ENCODE results near the gene RAP1GAP.
"Not testable (repeated sequence)": the region's sequence is repeated elsewhere in the genome, so short reads cannot be mapped to it uniquely, and the experiment has no call there.

The RAP1GAP gene

DNA sequence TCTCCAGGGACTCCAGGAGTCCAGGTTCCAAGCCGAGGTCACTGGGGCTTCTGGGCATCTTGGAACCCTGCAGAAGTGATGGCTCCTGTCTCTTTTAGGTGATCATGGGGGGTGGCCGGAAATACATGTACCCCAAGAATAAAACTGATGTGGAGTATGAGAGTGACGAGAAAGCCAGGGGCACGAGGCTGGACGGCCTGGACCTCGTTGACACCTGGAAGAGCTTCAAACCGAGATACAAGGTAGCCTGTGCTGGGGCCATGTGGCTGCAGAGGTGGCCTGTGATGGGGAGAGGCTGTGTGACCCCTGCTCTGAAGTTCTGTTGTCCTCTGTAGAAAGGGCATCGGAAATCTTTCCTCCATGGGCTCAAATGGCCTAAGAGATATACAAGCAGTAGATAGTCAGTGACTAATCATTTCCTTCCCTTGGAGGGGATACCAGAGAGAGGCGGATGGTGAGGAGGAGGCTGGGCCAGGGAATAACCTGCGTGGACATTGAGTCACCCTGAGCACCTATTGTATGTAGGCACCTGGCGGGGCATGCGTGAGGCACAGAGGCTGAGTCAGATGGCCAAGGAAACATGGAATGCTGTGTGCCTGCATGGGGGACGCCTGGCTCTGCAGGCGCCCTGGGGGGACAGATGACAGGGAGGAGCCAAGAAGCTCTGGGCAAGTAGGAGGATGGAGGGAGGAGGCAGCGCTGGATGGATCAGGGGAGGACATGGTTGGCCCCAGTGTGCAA lies 101.0 kb downstream of the RAP1GAP start:
- DNase-seq, result no peak

DNA sequence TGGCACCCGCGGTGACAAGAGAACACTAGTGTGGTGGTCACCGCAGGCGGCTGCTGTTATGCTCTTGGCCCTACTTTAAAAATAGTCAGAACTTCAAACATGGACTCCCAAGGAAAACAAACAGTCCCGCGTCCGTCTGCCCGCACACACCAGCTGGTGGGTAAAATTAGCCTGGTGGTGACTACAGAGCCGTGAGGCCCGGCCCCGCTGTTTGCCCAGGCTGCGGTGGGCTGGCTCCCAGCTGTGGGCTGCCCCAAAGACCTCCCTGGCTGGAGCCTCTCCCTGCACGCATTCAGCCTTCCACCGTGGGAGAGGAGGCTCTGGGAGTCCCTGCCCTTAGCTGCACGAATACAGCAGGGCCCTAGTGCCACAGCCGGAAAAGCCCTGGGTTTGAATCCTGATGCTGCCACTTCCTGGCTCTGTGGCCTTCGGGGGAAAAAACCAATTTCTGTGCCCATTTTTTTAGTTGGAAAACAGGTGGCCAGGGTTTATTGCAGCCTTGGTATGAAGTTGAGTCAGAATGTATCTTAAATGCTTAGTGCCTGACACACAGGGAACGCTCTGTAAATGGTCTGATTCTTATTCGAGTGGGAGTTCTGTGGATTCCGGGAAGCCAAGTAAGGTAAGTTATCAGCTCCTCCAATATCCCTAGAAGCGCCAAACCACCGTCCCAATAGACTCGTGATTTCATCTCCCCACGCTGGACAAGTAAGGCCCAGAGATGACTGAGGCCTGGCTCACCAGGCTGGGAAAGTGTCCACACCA lies 101.7 kb downstream of the RAP1GAP start:
- no peak for DNase-seq

DNA sequence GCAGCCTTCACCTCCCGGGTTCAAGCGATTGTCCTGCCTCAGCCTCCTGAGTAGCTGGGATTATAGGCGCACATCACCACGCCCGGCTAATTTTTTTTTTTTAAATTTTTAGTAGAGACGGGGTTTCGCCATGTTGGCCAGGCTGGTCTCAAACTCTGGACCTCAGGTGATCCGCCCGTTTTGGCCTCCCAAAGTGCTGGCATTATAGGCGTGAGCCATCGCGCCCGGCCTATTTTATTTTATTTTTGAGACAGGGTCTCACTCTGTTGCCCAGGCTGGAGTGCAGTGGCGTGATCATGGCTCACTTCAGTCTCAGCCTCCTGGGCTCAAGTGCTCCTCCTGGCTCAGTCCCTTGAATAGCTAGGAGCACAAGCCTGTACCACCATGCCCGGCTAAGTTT lies 102.8 kb downstream of the RAP1GAP start:
- DNase-seq, result not testable (repeated sequence)

DNA sequence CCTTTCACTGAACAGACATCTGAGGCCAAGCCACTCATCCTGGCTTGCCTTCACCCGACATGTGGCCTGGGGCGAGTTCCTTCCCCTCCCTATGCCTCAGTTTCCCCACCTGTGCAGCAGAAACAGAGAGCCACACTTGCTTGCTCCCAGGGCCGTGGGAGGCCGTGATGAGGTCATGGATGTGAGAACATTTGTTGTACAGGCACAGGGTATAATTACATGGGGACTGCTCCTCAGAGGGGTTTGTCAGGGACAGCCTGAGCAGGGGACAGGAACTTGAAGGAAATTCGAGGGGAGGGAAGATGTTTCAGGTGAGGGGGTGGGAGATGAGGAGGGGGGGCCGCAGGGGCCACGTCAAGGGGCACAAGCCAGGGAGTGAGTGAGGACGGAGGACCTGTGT lies 103.9 kb downstream of the RAP1GAP start:
- DNase-seq, result no peak

DNA sequence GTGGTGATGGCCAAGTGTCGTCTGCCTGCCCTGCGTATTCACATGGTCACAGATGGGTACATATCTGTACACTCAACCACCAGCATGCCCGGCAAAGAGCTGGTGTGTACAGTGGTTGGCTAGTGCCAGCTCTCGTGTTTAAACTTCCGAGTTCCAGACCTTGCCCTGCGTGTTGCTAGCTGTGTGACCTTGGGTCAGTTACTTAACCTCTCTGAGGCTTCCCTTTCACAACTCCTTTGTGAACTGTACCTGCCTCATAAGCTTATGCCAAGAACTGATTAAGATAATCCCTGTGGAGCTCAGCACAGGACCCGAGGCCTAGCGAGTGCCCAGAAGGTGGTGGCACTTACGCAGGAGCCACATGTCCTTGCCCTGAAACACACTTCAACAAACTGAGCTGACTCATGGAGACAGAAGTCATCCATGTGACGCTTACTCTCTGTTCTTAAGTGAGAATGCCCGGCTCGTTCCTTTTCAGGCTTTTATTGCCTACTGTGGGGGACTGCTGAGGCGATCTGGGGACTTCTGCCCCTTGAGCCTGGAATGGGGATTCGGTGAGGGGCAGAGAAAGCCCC lies 104.5 kb downstream of the RAP1GAP start:
- DNase-seq, result no peak

DNA sequence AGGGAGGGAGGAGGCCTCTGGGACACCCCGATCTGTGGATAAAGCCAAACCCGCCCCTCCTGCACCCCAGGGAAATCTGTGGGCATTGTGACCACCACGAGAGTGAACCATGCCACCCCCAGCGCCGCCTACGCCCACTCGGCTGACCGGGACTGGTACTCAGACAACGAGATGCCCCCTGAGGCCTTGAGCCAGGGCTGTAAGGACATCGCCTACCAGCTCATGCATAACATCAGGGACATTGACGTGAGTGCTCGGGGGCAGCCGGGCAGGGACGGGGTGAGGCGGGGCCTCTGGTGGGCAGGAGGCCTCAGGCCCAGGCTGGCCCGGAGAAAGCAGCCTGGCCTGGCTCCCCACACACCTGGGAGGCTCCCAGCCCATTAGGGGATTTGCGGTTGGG lies 105.2 kb downstream of the RAP1GAP start:
- DNase-seq, result no peak

DNA sequence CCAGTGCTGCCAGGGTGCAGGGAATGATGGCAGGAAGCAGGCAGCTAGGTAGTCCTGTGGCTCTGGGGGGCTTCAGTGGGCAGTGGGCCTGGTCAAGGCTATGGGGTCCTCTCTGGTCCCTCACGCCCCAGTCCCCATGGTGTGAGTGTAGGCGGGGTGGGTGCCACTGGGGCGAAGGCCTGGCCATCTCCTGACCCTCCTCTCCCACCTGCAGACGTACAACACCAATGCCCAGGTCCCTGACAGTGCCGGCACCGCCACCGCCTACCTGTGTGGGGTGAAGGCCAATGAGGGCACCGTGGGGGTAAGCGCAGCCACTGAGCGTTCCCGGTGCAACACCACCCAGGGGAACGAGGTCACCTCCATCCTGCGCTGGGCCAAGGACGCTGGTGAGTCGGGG lies 106.3 kb downstream of the RAP1GAP start:
- no peak for DNase-seq

DNA sequence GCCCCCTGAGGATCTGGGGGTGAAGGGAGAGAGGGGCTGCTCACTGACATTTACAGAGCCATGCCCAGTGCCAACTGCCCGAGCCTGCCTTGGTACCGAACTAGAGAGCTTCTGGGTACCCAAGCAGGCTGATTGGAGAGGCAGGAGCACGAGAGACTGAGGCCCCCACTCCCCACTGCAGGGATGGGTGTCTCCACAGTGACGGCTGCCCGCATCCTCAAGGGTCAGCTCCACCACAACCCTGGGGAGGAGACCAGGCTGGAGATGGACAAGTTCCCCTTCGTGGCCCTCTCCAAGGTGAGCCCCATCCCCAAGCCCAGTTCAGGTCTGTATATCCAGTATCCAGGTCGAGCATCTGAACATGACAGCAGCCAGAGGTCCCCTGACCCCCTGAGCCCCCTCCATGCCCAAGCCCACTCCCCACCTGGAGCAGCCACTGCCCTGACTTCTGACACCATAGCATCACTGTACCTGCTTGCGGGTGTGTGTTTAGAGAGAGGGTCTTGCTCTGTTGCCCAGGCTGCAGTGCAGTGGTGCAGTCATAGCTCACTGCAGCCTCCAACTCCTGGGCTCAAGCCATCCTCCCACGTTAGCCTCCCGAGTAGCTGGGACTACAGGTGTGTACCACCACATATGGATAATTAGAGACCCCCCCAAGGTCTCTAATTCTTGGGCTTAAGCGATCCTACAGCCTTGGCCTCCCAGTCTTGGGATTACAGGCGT lies 108.1 kb downstream of the RAP1GAP start:
- no peak for DNase-seq

DNA sequence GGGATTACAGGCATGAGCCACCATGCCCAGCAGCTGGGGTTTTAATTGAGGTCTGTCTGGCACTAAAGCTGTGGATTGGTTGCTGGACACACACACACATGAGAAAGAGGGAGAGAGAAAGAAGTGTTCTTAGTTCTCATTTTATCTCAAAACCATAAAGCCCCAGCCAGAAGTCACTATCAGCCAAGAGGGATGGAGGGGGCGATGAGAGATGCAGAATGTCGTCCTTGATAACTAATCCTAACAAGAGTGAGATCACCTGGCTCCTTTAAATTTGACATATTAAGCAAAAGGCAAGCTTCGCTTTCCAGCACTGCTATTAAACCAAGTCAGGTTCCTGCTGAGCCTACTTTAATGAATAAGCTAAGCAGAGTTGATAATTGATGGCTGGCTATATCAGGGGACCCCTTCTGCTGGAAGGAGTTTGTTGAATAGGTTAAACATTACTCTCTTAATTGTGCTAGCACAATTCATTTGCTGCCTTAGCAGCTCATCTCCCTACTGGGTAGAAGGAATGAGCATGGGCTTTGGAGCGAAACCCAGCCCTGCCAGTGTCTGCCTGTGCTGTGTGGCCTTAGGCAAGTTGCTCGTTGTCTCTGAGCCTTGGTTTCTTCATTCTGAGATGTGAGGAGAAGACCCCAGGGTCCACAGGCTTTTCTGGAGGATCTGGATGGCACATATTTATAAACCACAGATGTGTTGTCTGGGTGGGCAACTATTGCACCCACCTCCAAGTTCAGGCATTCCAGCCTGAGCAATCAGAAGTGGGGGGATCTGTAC lies 109.2 kb downstream of the RAP1GAP start:
- DNase-seq, result no peak

DNA sequence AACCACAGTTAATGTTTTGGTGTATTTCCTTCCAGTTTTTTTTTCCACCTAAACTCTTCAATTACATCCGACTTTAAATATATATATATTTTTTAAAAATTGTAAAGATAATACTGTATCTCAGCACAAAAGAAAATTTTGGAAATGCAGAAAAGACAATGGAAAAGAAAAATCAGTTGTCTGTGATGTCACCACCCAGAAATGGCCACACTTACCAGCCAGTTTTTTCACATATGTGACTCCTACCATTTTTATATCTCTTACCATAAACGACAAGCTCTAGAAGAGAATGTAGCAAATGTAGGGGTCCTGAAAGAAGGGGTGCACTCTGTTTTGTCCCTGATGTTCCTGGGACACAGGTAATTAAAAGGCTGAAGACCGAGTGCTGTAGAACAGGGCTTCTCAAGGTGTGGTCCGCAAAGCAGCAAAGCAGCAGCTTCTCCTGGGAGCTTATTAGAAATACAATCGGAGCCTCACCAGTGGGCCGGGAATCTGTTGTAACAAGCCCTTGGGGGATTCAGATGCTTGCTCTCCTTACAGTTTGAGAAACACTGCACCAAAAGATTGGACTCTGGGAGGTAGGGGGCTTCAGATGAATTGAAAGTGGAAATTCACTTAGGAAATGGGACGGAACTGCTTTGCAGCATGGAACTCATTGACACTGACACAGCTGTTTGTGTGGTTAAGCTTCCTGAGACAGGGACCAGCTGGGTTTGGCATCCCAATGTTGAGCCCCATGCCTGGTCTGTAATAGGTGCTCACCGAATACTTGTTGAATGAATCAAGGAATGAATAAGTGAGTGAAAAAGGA lies 115.8 kb downstream of the RAP1GAP start:
- no peak for DNase-seq

DNA sequence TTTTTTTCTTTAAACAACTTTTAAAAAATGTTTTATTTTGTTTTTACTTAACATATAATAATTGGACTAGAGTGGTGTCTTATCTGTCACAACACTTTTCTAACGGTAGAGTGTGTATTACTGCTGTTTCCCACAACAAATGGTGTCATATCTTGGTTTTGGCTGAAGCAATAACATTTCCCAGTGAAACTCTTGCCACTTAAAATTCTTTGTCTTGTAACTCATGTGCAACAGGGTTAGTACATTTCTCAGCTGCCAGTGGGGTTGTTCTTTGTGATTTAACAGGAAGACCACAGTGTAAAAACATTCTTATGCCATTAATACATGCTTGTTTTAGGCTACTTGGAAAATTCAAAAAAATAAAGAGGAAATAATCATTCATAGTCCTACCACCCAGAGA lies 116.4 kb downstream of the RAP1GAP start:
- no peak for DNase-seq

DNA sequence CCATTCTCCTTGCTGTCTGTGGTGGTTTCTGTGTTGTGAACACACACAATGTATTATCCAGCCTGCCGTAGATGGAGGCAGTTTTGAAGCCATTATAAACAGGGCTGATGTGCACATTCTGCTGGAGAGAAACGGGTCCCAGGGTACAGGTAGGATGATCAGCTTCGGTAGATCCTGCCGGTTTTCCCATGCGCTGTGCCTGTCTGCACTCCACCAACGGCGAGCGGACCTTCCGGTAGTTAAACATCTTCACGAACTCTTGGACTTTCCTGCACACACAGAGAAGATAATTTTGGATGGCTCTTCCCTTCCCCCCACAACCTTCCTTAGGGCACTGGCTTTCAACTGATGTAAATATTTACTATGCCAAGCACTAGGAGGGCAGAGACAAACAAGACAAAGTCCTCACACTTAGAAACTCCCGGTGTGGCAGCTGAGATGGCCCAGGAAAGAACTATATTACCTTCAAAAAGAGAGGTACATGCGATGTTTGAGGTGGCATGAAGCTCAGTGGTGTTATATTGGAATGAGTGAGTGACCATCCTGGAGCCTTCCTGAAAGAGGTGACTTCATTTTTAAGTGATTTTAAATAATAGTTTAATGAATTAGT lies 118.2 kb downstream of the RAP1GAP start:
- DNase-seq, result no peak

DNA sequence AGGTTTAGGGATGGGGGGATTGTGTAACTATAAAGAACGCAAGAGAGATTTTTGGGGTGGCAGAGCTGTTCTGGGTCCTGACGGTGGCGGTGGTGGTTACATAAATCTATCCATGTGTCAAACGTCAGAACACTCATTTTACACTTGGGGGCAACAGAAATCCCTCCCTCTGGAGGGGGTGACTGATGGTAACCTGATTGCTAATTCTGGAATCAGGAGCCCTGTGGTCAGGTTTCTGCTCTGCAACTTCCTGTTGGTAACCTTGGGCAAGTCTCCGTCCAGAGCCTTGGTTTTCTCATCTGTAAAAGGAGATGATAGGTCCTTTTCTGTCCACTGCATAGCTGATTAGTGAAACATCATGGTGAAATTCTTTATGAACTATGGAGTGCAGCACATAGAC lies 119.1 kb downstream of the RAP1GAP start:
- DNase-seq, result no peak

DNA sequence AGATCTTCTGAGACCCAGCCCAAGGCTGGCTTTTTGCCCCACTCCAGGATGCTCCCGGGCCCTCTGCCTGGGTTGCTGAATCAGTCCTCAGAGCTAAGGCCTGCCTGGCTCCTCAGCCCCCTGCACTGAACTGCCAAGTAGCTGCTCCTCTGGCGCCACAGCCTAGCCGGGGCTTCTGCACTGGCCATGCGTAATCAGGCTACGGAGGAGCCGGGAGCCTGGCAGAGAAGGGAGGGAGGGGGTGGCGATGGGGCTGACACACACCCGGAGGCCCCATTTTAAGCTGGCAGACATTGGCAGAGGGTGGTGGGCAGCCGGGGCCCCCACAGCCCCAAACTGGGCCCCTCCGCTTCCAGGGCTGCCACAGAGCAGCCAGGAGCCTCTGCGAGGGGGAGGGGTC lies 121.3 kb downstream of the RAP1GAP start:
- DNase-seq, result no peak
